ENCODE results near the gene RNF113B.
A peak's percentile ranks its signal among the peaks of the same experiment; 100 is the strongest.

RNF113B gene

GRCh38 chr13:98175043-98175442 lies 2.0 kb downstream of the RNF113B start:
- Histone ChIP-seq H3K27ac (ENCODE audit: low read depth, low read length) (peak overlapping the region; percentile 95; the same call in 1 of the 2 replicates), H3K4me3 (ENCODE audit: low read depth, low read length) (no peak overlapping the region), H2AFZ (ENCODE audit: low read length, unreplicated experiment) (no peak overlapping the region), H3K79me2 (ENCODE audit: control insufficient read depth, insufficient read depth, low read length, unreplicated experiment) (peaks cover 15% of the 10 kb centered on the region), H3K36me3 (ENCODE audit: insufficient read depth, low read length) (no peaks in the 10 kb centered on the region), H3K27me3 (ENCODE audit: insufficient read depth, low read length) (no peaks in the 10 kb centered on the region), H3K4me1 (ENCODE audit: control insufficient read depth, insufficient read depth, low read length, unreplicated experiment) (peaks cover 39% of the 10 kb centered on the region)

GRCh38 chr13:98174307-98174706 lies 2.8 kb downstream of the RNF113B start:
- peak overlapping the region; percentile 72; the same call in 1 of the 2 replicates for H3K4me3 ChIP-seq (ENCODE audit: low read depth, low read length)
- no peaks in the 10 kb centered on the region for H3K27me3 ChIP-seq (ENCODE audit: insufficient read depth, low read length)
- peak overlapping the region; percentile 95 for H3K27ac ChIP-seq (ENCODE audit: low read depth, low read length)
- peak overlapping the region; percentile 36 for H2AFZ ChIP-seq (ENCODE audit: low read length, unreplicated experiment)
- H3K4me1 ChIP-seq (ENCODE audit: control insufficient read depth, insufficient read depth, low read length, unreplicated experiment), result peaks cover 39% of the 10 kb centered on the region
- H3K79me2 ChIP-seq (ENCODE audit: control insufficient read depth, insufficient read depth, low read length, unreplicated experiment), result peaks cover 15% of the 10 kb centered on the region
- no peaks in the 10 kb centered on the region for H3K36me3 ChIP-seq (ENCODE audit: insufficient read depth, low read length)

GRCh38 chr13:98173431-98174152 lies 3.5 kb downstream of the RNF113B start:
- Histone ChIP-seq H3K27ac (ENCODE audit: low read depth, low read length) (peak overlapping the region; percentile 95), H3K79me2 (ENCODE audit: control insufficient read depth, insufficient read depth, low read length, unreplicated experiment) (peaks cover 15% of the 10 kb centered on the region), H3K27me3 (ENCODE audit: insufficient read depth, low read length) (no peaks in the 10 kb centered on the region), H3K4me3 (ENCODE audit: low read depth, low read length) (peak overlapping the region; percentile 72), H3K36me3 (ENCODE audit: insufficient read depth, low read length) (no peaks in the 10 kb centered on the region), H3K4me1 (ENCODE audit: control insufficient read depth, insufficient read depth, low read length, unreplicated experiment) (peaks cover 39% of the 10 kb centered on the region), H2AFZ (ENCODE audit: low read length, unreplicated experiment) (peak overlapping the region; percentile 36)

GRCh38 chr13:98172590-98173422 lies 4.3 kb downstream of the RNF113B start:
- H3K27ac ChIP-seq (ENCODE audit: low read depth, low read length), result peak overlapping the region; percentile 95

GRCh38 chr13:98171900-98172589 lies 5.0 kb downstream of the RNF113B start:
- Histone ChIP-seq H3K27ac (ENCODE audit: low read depth, low read length) (peak overlapping the region; percentile 95), H3K4me3 (ENCODE audit: low read depth, low read length) (peak overlapping the region; percentile 72), H2AFZ (ENCODE audit: low read length, unreplicated experiment) (peak overlapping the region; percentile 97), H3K4me1 (ENCODE audit: control insufficient read depth, insufficient read depth, low read length, unreplicated experiment) (peaks cover 39% of the 10 kb centered on the region), H3K79me2 (ENCODE audit: control insufficient read depth, insufficient read depth, low read length, unreplicated experiment) (peaks cover 21% of the 10 kb centered on the region), H3K36me3 (ENCODE audit: insufficient read depth, low read length) (no peaks in the 10 kb centered on the region), H3K27me3 (ENCODE audit: insufficient read depth, low read length) (no peaks in the 10 kb centered on the region)

More at GRCh38 chr13:98172590-98173422, 4.3 kb downstream of the RNF113B start:
- Histone ChIP-seq H3K27me3 (ENCODE audit: insufficient read depth, low read length) (no peaks in the 10 kb centered on the region), H3K79me2 (ENCODE audit: control insufficient read depth, insufficient read depth, low read length, unreplicated experiment) (peaks cover 21% of the 10 kb centered on the region), H3K36me3 (ENCODE audit: insufficient read depth, low read length) (no peaks in the 10 kb centered on the region), H3K4me1 (ENCODE audit: control insufficient read depth, insufficient read depth, low read length, unreplicated experiment) (peaks cover 39% of the 10 kb centered on the region), H2AFZ (ENCODE audit: low read length, unreplicated experiment) (peak overlapping the region; percentile 97), H3K4me3 (ENCODE audit: low read depth, low read length) (peak overlapping the region; percentile 72)

- Histone ChIP-seq H3K27me3 (ENCODE audit: insufficient read depth, low read length) (no peaks in the 10 kb centered on the region), H3K79me2 (ENCODE audit: control insufficient read depth, insufficient read depth, low read length, unreplicated experiment) (peaks cover 15% of the 10 kb centered on the region), H3K36me3 (ENCODE audit: insufficient read depth, low read length) (no peaks in the 10 kb centered on the region), H3K4me1 (ENCODE audit: control insufficient read depth, insufficient read depth, low read length, unreplicated experiment) (peaks cover 31% of the 10 kb centered on the region), H3K27ac (ENCODE audit: low read depth, low read length) (no peak overlapping the region), H3K4me3 (ENCODE audit: low read depth, low read length) (no peak overlapping the region), H2AFZ (ENCODE audit: low read length, unreplicated experiment) (no peak overlapping the region)
Observed at GRCh38 chr13:98169331-98169730, 7.7 kb downstream of the RNF113B start.

GRCh38 chr13:98162935-98163334 lies 14.1 kb downstream of the RNF113B start:
- Histone ChIP-seq H3K36me3 (ENCODE audit: insufficient read depth, low read length) (peaks cover 4% of the 10 kb centered on the region; the same call in 1 of the 2 replicates), H3K27me3 (ENCODE audit: insufficient read depth, low read length) (no peaks in the 10 kb centered on the region), H3K4me1 (ENCODE audit: control insufficient read depth, insufficient read depth, low read length, unreplicated experiment) (no peaks in the 10 kb centered on the region), H3K4me3 (ENCODE audit: low read depth, low read length) (no peak overlapping the region), H3K27ac (ENCODE audit: low read depth, low read length) (no peak overlapping the region), H3K79me2 (ENCODE audit: control insufficient read depth, insufficient read depth, low read length, unreplicated experiment) (peaks cover 10% of the 10 kb centered on the region), H2AFZ (ENCODE audit: low read length, unreplicated experiment) (no peak overlapping the region)

- H3K27me3 ChIP-seq (ENCODE audit: insufficient read depth, low read length), result no peaks in the 10 kb centered on the region
- peaks cover 7% of the 10 kb centered on the region for H3K4me1 ChIP-seq (ENCODE audit: control insufficient read depth, insufficient read depth, low read length, unreplicated experiment)
- H3K36me3 ChIP-seq (ENCODE audit: insufficient read depth, low read length), result peaks cover 4% of the 10 kb centered on the region; the same call in 1 of the 2 replicates
- no peak overlapping the region for H2AFZ ChIP-seq (ENCODE audit: low read length, unreplicated experiment)
- H3K79me2 ChIP-seq (ENCODE audit: control insufficient read depth, insufficient read depth, low read length, unreplicated experiment), result peaks cover 6% of the 10 kb centered on the region
- no peak overlapping the region for H3K27ac ChIP-seq (ENCODE audit: low read depth, low read length)
- no peak overlapping the region for H3K4me3 ChIP-seq (ENCODE audit: low read depth, low read length)
Observed at GRCh38 chr13:98158172-98158899, 18.7 kb downstream of the RNF113B start.

GRCh38 chr13:98157609-98158008 lies 19.5 kb downstream of the RNF113B start:
- H3K27ac ChIP-seq (ENCODE audit: low read depth, low read length), result no peak overlapping the region
- peaks cover 7% of the 10 kb centered on the region for H3K4me1 ChIP-seq (ENCODE audit: control insufficient read depth, insufficient read depth, low read length, unreplicated experiment)
- H3K36me3 ChIP-seq (ENCODE audit: insufficient read depth, low read length), result peaks cover 4% of the 10 kb centered on the region; the same call in 1 of the 2 replicates
- H3K79me2 ChIP-seq (ENCODE audit: control insufficient read depth, insufficient read depth, low read length, unreplicated experiment), result peaks cover 6% of the 10 kb centered on the region
- H3K4me3 ChIP-seq (ENCODE audit: low read depth, low read length), result no peak overlapping the region
- H2AFZ ChIP-seq (ENCODE audit: low read length, unreplicated experiment), result no peak overlapping the region
- H3K27me3 ChIP-seq (ENCODE audit: insufficient read depth, low read length), result no peaks in the 10 kb centered on the region

- Histone ChIP-seq H3K4me3 (ENCODE audit: low read depth, low read length) (no peak overlapping the region), H3K79me2 (ENCODE audit: control insufficient read depth, insufficient read depth, low read length, unreplicated experiment) (peaks cover 6% of the 10 kb centered on the region), H3K27ac (ENCODE audit: low read depth, low read length) (no peak overlapping the region), H3K27me3 (ENCODE audit: insufficient read depth, low read length) (no peaks in the 10 kb centered on the region), H2AFZ (ENCODE audit: low read length, unreplicated experiment) (no peak overlapping the region), H3K4me1 (ENCODE audit: control insufficient read depth, insufficient read depth, low read length, unreplicated experiment) (peaks cover 7% of the 10 kb centered on the region), H3K36me3 (ENCODE audit: insufficient read depth, low read length) (peaks cover 4% of the 10 kb centered on the region; the same call in 1 of the 2 replicates)
Observed at GRCh38 chr13:98157188-98157587, 19.9 kb downstream of the RNF113B start.

All from ACC112 (cell line).